K562 (cell line): ENCODE measurements around the gene ABCE1. TPM values are rescaled to one million over a fixed set of nuclear protein-coding genes. Genes with fewer than 3 reads are reported as not detected.

ENCODE experiments used
- ATAC-seq: fragments of 200-7000 bp; cut with Tn5 transposase; 3 replicates; pipeline ENCODE4 v1.9.1; 2020; ENCODE audit warnings: moderate library complexity
- BruUV-seq: library from RNA; stranded (reverse); fragments of 400-500 nt; replicated peaks from 2 replicates; lab custom pipeline; 2021; lab: Mats Ljungman, UMichigan
- CTCF ChIA-PET: fragments of 300-600 bp; formaldehyde crosslinking; extraction: SDS; loops from one replicate; lab custom pipeline; 2021; ENCODE audit warnings: low intra/inter-chr PET ratio; lab: Yijun Ruan, JAX
- POLR2A ChIA-PET: fragments of 300-600, 350-650 bp; sonication (Branson Sonifier 250); formaldehyde crosslinking; extraction: SDS; loops from one replicate; lab custom pipeline; 2021; ENCODE audit warnings: antibody characterized with exemption, inconsistent platforms; lab: Yijun Ruan, JAX
- DNase-seq, 4 experiments: peaks; one replicate each; pipeline versions ENCODE4 v3.0.0 to v3.0.0-alpha.2; 2011 to 2018; ENCODE audit warnings: low spot score in 3 of 4, mixed read lengths in 3 of 4; ENCODE audit errors: extremely low read depth in 1 of 4
- FAIRE-seq: peaks from 2 replicates; lab custom pipeline; 2011; peaks lifted over from hg19 to GRCh38; lab: Jason Lieb, UNC
- H2AFZ ChIP-seq: 2 replicates; pipeline ENCODE4 v1.6.0; 2011; ENCODE audit warnings: low read depth, low read length, control low read depth, inconsistent platforms
- H3K27ac ChIP-seq: fragments of 200-600 bp; 3 replicates; pipeline ENCODE4 v1.8.0; 2011; ENCODE audit warnings: low read depth, mild to moderate bottlenecking, control low read depth, inconsistent platforms, low read length, moderate library complexity, mixed read lengths; ENCODE audit errors: extremely low read depth
- H3K27me3 ChIP-seq, 2 experiments: fragments of 300-600 bp in 1 of 2; 2 replicates in 1 of 2; 3 replicates in 1 of 2; pipeline versions ENCODE4 v1.6.0 to v1.8.0; 2011; ENCODE audit warnings: inconsistent platforms in 2 of 2, low read length in 2 of 2, mild to moderate bottlenecking in 1 of 2, mixed read lengths in 1 of 2, moderate library complexity in 1 of 2; ENCODE audit not compliant: control insufficient read depth in 2 of 2, insufficient read depth in 2 of 2
- H3K36me3 ChIP-seq: fragments of 300-600 bp; 3 replicates; pipeline ENCODE4 v1.8.0; 2011; ENCODE audit warnings: mild to moderate bottlenecking, low read length, inconsistent platforms; ENCODE audit not compliant: control insufficient read depth, insufficient read depth
- H3K4me1 ChIP-seq, 2 experiments: fragments of 200-600 bp in 1 of 2; replicated peaks in 1 of 2; 2 replicates in 1 of 2; 3 replicates in 1 of 2; pipeline versions ENCODE4 v1.5.1 to v1.8.0; 2011; ENCODE audit warnings: inconsistent platforms in 2 of 2, low read length in 2 of 2, mild to moderate bottlenecking in 1 of 2, mixed read lengths in 1 of 2, moderate library complexity in 1 of 2; ENCODE audit not compliant: control insufficient read depth in 2 of 2, insufficient read depth in 2 of 2
- H3K4me2 ChIP-seq: 2 replicates; pipeline ENCODE4 v1.6.1; 2011; ENCODE audit warnings: low read length, control low read depth, inconsistent platforms, mixed read lengths; ENCODE audit not compliant: insufficient read depth
- H3K4me3 ChIP-seq: fragments of 200-600 bp; sonication (generic), shearing (Covaris generic); 2 replicates; pipeline ENCODE4 v1.5.1; 2016; ENCODE audit warnings: control low read depth, inconsistent platforms
- H3K79me2 ChIP-seq: fragments of 200-600 bp; 3 replicates; pipeline ENCODE4 v1.8.0; 2011; ENCODE audit warnings: low read length, inconsistent platforms; ENCODE audit not compliant: control insufficient read depth, insufficient read depth
- H3K9ac ChIP-seq, 2 experiments: 2 replicates each; pipeline versions ENCODE4 v1.6.0 to v1.6.1; 2011; ENCODE audit warnings: low read depth in 2 of 2, low read length in 2 of 2, control low read depth in 1 of 2, inconsistent platforms in 1 of 2, mild to moderate bottlenecking in 1 of 2, mixed read lengths in 1 of 2; ENCODE audit not compliant: insufficient read depth in 1 of 2
- H3K9me1 ChIP-seq: one replicate; pipeline ENCODE4 v1.6.0; 2011; ENCODE audit warnings: inconsistent platforms, mild to moderate bottlenecking, low read length, moderate library complexity; ENCODE audit not compliant: control insufficient read depth, insufficient read depth
- H3K9me3 ChIP-seq: replicated peaks from 2 replicates; pipeline ENCODE4 v1.5.1; 2011; ENCODE audit warnings: low read depth, low read length, inconsistent platforms; ENCODE audit not compliant: control insufficient read depth, insufficient read depth
- H4K20me1 ChIP-seq: replicated peaks from 2 replicates; pipeline ENCODE4 v1.6.1; 2011; ENCODE audit warnings: low read length, inconsistent platforms, mixed read lengths; ENCODE audit not compliant: control insufficient read depth, insufficient read depth
- WGBS: fragments of 100-300 bp; shearing (Covaris generic); methylation state at CpG from one replicate; pipeline ENCODE4 v1.1.6; 2016; ENCODE audit warnings: low coverage, mixed read lengths; ENCODE audit not compliant: insufficient coverage; ENCODE audit errors: missing lambda C conversion rate; 5-methylcytosine and 5-hydroxymethylcytosine counted together
- in situ Hi-C: fragments of 300-500 bp; cut with MboI; formaldehyde crosslinking; loops from 4 replicates; pipeline ENCODE4 v1.15.0; 2018; ENCODE audit warnings: inconsistent platforms, mixed read lengths
- intact Hi-C: fragments of 100-400 bp; cut with micrococcal nuclease; formaldehyde crosslinking; loops from 2 replicates; pipeline ENCODE4 v1.14.2; 2022
- polyA plus RNA-seq, 8 experiments: library from polyadenylated mRNA; depleted of rRNA in 4 of 8; stranded (reverse) in 5 of 8; unstranded in 3 of 8; fragments of >200 nt; fragmentation: Nextera tagmentation in 2 of 8; fragmentation: Illumina TruSeq in 1 of 8; extraction: Ambion mirVana in 2 of 8; extraction: Trizol in 1 of 8; gene quantifications; 2 replicates each; pipeline versions ENCODE4 v1.2.1 to v1.2.3, GENCODE V29; 2011 to 2014; ENCODE audit warnings: inconsistent platforms in 1 of 8, missing spikeins in 1 of 8
- total RNA-seq, 7 experiments: library from RNA; depleted of rRNA in 6 of 7; stranded (reverse); fragments of >200 nt in 6 of 7; fragmentation: Illumina TruSeq in 2 of 7; extraction: Trizol in 2 of 7; gene quantifications; 2 replicates each; pipeline versions ENCODE4 v1.2.1 to v1.2.3, GENCODE V29; 2011 to 2021; ENCODE audit warnings: low replicate concordance in 1 of 7
- TF ChIP-seq, protein P1 (sequence below): sonication (generic); formaldehyde crosslinking; IDR thresholded peaks from 2 replicates; pipeline ENCODE4 v1.8.1; 2023; ENCODE audit warnings: mild to moderate bottlenecking, missing genetic modification reagents
- TF ChIP-seq, protein P2 (sequence below): fragments of 250-450 bp; sonication (Bioruptor Pico); IDR thresholded peaks from 2 replicates; pipeline ENCODE4 v1.9.0; 2021; ENCODE audit warnings: mild to moderate bottlenecking
- TF ChIP-seq, protein P3 (sequence below): sonication (generic); formaldehyde crosslinking; IDR thresholded peaks from 2 replicates; pipeline ENCODE4 v1.4.0; 2020; ENCODE audit warnings: mild to moderate bottlenecking, missing genetic modification reagents

Gene ABCE1
- total and polyA plus RNA-seq, 9 of the 15 experiments (the other 6 are each of a cell fraction or from before 2014, with no cell fraction given), result 134 to 256 (median 169) TPM

DNA sequence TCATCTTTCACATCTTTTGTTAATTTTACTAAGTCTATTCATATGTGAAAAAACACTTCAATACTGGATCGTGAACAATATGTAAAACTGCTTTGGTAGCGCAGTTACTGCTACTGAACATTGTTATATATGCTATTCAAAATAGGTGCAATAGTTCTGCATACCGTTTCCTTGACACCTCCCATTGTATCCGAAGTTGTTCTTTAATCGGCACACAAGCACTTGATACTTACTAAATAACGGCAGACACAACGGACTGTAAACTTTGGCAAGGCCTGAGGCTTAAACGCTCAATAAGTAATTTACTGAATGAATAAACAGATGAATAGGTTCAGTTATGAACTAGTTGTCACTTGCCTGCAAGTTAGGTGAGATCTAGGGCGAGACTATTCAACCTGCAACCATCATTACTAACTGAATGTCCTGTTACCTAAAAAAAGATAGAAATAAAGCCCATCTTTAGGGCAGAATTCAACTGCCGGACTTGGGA lies 735 bp upstream of the ABCE1 start:
- H3K36me3 ChIP-seq, result peaks cover 64% of the 10 kb centered on the region
- peak overlapping the region; percentile 90 for H3K4me3 ChIP-seq
- CTCF ChIA-PET, result no interaction called here
- in situ Hi-C loops (no loop called here), intact Hi-C loops (no loop called here)
- ATAC-seq (no peak), DNase-seq (no peak), FAIRE-seq (no peak)
- H3K4me2 ChIP-seq, result peak overlapping the region; percentile 99
- H3K9ac ChIP-seq, result peak overlapping the region; percentile 97 to 99
- POLR2A ChIA-PET, result interaction anchor here (0.6 to 2.2 kb wide), 8 partner anchors 11 to 607 kb away, joined by 3 to 10 read pairs (median 3); no protein-coding TSS in a partner anchor
- TSS peak; percentile 72 for BruUV-seq
- no peaks in the 10 kb centered on the region for H3K27me3 ChIP-seq
- TF ChIP-seq, protein P1, sequence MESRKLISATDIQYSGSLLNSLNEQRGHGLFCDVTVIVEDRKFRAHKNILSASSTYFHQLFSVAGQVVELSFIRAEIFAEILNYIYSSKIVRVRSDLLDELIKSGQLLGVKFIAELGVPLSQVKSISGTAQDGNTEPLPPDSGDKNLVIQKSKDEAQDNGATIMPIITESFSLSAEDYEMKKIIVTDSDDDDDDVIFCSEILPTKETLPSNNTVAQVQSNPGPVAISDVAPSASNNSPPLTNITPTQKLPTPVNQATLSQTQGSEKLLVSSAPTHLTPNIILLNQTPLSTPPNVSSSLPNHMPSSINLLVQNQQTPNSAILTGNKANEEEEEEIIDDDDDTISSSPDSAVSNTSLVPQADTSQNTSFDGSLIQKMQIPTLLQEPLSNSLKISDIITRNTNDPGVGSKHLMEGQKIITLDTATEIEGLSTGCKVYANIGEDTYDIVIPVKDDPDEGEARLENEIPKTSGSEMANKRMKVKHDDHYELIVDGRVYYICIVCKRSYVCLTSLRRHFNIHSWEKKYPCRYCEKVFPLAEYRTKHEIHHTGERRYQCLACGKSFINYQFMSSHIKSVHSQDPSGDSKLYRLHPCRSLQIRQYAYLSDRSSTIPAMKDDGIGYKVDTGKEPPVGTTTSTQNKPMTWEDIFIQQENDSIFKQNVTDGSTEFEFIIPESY, result 0 out of 2 replicates have a peak, but pooled peaks have one; percentile 2
- TF ChIP-seq, protein P2, sequence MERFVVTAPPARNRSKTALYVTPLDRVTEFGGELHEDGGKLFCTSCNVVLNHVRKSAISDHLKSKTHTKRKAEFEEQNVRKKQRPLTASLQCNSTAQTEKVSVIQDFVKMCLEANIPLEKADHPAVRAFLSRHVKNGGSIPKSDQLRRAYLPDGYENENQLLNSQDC (CRISPR knock-in tag), result no peak
- TF ChIP-seq, protein P3, sequence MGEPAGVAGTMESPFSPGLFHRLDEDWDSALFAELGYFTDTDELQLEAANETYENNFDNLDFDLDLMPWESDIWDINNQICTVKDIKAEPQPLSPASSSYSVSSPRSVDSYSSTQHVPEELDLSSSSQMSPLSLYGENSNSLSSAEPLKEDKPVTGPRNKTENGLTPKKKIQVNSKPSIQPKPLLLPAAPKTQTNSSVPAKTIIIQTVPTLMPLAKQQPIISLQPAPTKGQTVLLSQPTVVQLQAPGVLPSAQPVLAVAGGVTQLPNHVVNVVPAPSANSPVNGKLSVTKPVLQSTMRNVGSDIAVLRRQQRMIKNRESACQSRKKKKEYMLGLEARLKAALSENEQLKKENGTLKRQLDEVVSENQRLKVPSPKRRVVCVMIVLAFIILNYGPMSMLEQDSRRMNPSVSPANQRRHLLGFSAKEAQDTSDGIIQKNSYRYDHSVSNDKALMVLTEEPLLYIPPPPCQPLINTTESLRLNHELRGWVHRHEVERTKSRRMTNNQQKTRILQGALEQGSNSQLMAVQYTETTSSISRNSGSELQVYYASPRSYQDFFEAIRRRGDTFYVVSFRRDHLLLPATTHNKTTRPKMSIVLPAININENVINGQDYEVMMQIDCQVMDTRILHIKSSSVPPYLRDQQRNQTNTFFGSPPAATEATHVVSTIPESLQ (CRISPR knock-in tag), result 0 out of 2 replicates have a peak, but pooled peaks have one; percentile 47
- H2AFZ ChIP-seq, result peak overlapping the region; percentile 100
- H3K9me3 ChIP-seq, result no peaks in the 10 kb centered on the region
- peak overlapping the region; percentile 99 for H3K27ac ChIP-seq
- H3K9me1 ChIP-seq, result no peaks in the 10 kb centered on the region
- peaks cover 100% of the 10 kb centered on the region for H3K79me2 ChIP-seq
- peaks cover 14% of the 10 kb centered on the region; the same call in 1 of the 2 replicates for H4K20me1 ChIP-seq
- WGBS, result 0% methylated on average over 10 of the region's 10 CpGs
- H3K4me1 ChIP-seq, result peaks cover 9 to 19% of the 10 kb centered on the region in 2 experiments; a peak in 3 of 5 replicates
